Tibial artery (tissue), 4 donors: Measurements from ENCODE around the gene MON2.

Source experiments
- DNase-seq, 2 donors: peaks; one replicate each; pipeline ENCODE4 v3.0.0-alpha.2; 2019
- H3K27ac ChIP-seq, 2 donors: fragments of 200-600 bp; sonication (generic) in 1 of 2; 1 replicate in 1 of 2; 2 replicates in 1 of 2; pipeline ENCODE4 v1.5.1; 2018 to 2019; ENCODE audit warnings: mild to moderate bottlenecking in 1 of 2
- H3K27me3 ChIP-seq, 2 donors: fragments of 200-600 bp; sonication (generic) in 1 of 2; one replicate each; pipeline versions ENCODE4 v1.5.1 to v1.6.0; 2016 to 2019
- H3K36me3 ChIP-seq, 3 donors: fragments of 200-600 bp; sonication (generic) in 2 of 3; one replicate each; pipeline ENCODE4 v1.5.1; 2016 to 2019; ENCODE audit warnings: mild to moderate bottlenecking in 2 of 3
- H3K4me1 ChIP-seq, 4 donors: fragments of 200-600 bp; sonication (generic) in 2 of 4; 1 replicate in 3 of 4; 2 replicates in 1 of 4; pipeline ENCODE4 v1.5.1; 2016 to 2019
- H3K4me3 ChIP-seq, 2 donors: fragments of 200-600 bp; sonication (generic) in 1 of 2; 1 replicate in 1 of 2; 2 replicates in 1 of 2; pipeline ENCODE4 v1.5.1; 2018 to 2019; ENCODE audit warnings: mild to moderate bottlenecking in 2 of 2
- H3K9me3 ChIP-seq, 3 donors: fragments of 200-600 bp; sonication (generic) in 1 of 3; one replicate each; pipeline ENCODE4 v1.5.1; 2016 to 2019
- intact Hi-C: fragments of 100-400 bp; cut with DNase I; formaldehyde crosslinking; loops from one replicate; pipeline ENCODE4 v1.15.0; 2023; ENCODE audit warnings: low total_unique reads
- TF ChIP-seq, protein P1 (sequence below), 2 experiments: fragments of 200-600 bp in 1 of 2; fragments of 450-650 bp in 1 of 2; IDR thresholded peaks; one replicate each; pipeline ENCODE4 v1.5.1; 2017 to 2019; ENCODE audit warnings: antibody characterized with exemption in 2 of 2, mild to moderate bottlenecking in 1 of 2, moderate library complexity in 1 of 2

MON2 gene

DNA sequence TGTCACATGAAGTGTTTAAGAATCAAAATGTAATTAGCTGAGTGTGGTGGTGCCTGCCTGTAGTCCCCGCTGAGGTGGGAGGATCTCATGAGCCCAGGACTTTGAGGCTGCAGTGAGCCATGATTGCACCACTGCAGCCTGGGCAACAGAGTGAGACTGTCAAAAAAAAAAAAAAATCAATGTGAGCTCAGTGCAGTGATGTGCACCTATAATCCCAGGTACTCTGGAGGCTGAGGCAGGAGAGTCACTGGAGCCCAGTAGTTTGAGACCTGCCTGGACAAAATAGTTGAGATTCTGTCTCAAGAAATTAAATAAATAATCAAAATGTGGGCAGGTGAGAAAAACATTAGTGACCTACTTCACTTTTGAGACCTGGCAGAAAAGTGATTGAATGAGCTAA is 140.0 kb downstream of the MON2 start:
- Histone ChIP-seq H3K27ac (no peak overlapping the region), H3K4me3 (no peak overlapping the region), H3K4me1 (peaks cover 0 to 25% (median 6%) of the 10 kb centered on the region in 4 donors), H3K9me3 (no peaks in the 10 kb centered on the region), H3K27me3 (no peaks in the 10 kb centered on the region), H3K36me3 (no peaks in the 10 kb centered on the region)
- DNase-seq: no peak
- TF ChIP-seq, protein P1, sequence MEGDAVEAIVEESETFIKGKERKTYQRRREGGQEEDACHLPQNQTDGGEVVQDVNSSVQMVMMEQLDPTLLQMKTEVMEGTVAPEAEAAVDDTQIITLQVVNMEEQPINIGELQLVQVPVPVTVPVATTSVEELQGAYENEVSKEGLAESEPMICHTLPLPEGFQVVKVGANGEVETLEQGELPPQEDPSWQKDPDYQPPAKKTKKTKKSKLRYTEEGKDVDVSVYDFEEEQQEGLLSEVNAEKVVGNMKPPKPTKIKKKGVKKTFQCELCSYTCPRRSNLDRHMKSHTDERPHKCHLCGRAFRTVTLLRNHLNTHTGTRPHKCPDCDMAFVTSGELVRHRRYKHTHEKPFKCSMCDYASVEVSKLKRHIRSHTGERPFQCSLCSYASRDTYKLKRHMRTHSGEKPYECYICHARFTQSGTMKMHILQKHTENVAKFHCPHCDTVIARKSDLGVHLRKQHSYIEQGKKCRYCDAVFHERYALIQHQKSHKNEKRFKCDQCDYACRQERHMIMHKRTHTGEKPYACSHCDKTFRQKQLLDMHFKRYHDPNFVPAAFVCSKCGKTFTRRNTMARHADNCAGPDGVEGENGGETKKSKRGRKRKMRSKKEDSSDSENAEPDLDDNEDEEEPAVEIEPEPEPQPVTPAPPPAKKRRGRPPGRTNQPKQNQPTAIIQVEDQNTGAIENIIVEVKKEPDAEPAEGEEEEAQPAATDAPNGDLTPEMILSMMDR (IDR thresholded peaks at IDR 0.05): no peak
- intact Hi-C loops: no loop called here

DNA sequence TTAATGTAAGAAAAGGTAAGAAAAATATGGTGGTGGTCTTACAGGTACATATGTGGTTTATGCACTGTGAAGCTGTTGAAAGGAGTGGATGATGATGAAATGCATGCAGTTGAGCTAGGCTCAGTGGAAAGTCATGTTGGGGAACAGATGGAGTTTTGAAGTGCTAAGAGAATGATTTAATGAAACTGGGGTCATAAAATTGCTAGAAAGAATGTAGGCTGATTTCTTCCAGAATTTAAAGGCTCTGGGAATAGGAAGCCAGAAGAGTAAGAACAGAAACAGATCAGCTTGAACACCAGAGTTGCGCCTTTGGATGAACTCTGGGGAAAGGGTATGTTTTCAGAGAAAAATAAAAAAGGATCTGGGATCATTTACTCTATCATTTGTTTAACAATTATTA is 146.5 kb downstream of the MON2 start:
- H3K36me3 ChIP-seq: no peaks in the 10 kb centered on the region
- DNase-seq: no peak
- H3K27ac ChIP-seq: no peak overlapping the region
- TF ChIP-seq, protein P1 (IDR thresholded peaks at IDR 0.05): no peak
- H3K27me3 ChIP-seq: no peaks in the 10 kb centered on the region
- H3K4me3 ChIP-seq: no peak overlapping the region
- H3K4me1 ChIP-seq: peaks cover 0 to 8% (median 1%) of the 10 kb centered on the region in 4 donors
- intact Hi-C loops: no loop called here
- no peaks in the 10 kb centered on the region for H3K9me3 ChIP-seq

DNA sequence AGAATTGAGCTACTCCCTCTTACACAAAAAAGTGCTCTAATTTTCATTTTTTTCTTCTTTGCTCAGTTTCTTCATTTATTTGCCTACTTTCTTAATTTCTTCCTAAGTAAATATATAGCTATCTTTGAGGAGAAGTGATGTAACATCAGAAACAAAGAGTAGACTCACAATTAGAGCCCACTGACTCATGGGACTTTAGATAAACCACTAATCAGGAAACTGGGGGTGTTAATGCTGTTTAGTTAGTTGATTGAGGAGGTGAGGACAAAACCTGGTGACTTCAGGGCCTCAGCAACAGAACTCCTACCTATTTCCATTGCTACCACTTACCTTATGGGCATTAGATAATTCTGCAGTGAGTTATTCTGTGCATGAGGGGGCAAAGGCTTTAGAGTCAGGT is 151.7 kb downstream of the MON2 start:
- intact Hi-C loops: no loop called here
- DNase-seq: no peak
- H3K9me3 ChIP-seq: no peaks in the 10 kb centered on the region
- H3K27ac ChIP-seq: no peak overlapping the region
- H3K4me1 ChIP-seq: peaks cover 0 to 4% (median 0%) of the 10 kb centered on the region in 4 donors
- no peaks in the 10 kb centered on the region for H3K36me3 ChIP-seq
- TF ChIP-seq, protein P1 (IDR thresholded peaks at IDR 0.05): no peak
- H3K27me3 ChIP-seq: no peaks in the 10 kb centered on the region
- no peak overlapping the region for H3K4me3 ChIP-seq

DNA sequence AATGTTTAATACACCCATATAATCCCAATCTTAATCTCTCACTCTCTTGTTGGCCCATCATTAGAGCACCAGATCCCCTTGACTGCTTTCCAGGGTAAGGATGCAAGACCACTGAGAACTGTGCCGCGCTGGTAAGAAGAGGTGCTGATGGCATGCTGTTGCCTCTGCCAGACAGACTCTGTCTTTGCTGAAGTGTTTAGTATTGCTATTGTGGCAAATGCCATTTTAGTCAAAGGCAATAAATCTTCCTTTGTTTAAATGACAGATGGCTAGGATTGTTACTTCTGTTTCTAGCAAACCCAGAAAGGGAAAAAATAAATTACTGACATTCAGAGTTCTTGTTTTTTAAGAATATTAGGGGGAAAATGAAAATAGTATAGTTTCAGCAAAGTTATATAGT is 152.3 kb downstream of the MON2 start:
- H3K4me3 ChIP-seq: no peak overlapping the region
- H3K9me3 ChIP-seq: no peaks in the 10 kb centered on the region
- no peaks in the 10 kb centered on the region for H3K27me3 ChIP-seq
- TF ChIP-seq, protein P1 (IDR thresholded peaks at IDR 0.05): no peak
- no peaks in the 10 kb centered on the region for H3K36me3 ChIP-seq
- no peak overlapping the region for H3K27ac ChIP-seq
- no peak for DNase-seq
- peaks cover 0 to 4% (median 0%) of the 10 kb centered on the region in 4 donors for H3K4me1 ChIP-seq
- intact Hi-C loops: no loop called here

DNA sequence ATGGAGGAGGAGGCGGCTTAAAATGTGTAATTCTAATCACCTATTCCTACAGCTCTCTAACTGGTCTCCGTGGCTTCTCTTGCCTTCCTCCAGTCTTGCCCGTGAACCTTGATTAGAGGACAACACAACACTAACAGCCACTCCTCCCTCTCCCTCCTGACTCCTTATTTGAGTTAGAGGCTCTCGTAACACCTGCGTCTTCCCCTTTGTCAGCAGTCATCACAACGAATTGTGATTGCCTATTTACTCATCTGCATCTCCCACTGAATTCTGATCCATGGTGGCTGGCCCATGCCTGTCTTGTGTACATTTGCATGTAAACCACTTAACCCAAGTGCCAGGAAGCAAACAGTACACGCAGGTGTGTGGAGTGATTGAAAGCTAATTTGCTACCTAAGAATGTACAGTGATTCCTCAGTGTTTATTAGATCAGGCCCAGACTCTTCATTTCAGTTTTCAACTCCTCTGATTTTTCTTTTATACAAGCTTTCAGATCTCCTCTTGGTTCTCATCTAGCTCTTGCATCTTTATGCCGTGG is 154.5 kb downstream of the MON2 start:
- Histone ChIP-seq H3K9me3 (no peaks in the 10 kb centered on the region), H3K4me3 (no peak overlapping the region), H3K4me1 (peaks cover 0 to 4% (median 0%) of the 10 kb centered on the region in 4 donors), H3K27me3 (no peaks in the 10 kb centered on the region), H3K27ac (no peak overlapping the region), H3K36me3 (no peaks in the 10 kb centered on the region)
- intact Hi-C loops: no loop called here
- TF ChIP-seq, protein P1 (IDR thresholded peaks at IDR 0.05): no peak
- DNase-seq: no peak

DNA sequence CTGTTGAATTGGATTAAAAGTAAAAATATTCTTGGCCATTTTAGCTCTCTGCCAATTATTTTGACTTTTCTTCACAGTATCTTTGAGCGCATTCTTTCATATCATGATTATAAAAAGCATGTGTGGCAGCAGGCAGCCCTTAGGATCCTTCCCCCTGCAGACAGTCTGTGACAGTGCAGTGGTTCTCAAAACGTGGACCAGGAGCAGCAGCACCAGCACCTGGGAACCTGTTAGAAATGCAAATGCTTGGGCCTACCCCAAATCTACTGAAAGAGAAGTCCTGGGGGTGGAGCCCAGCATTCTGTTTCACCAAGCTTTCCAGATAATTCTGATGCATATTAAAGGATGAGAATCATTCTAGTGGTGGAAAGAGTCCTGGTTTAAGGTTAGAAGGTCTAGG is 155.6 kb downstream of the MON2 start:
- Histone ChIP-seq H3K27ac (no peak overlapping the region), H3K9me3 (no peaks in the 10 kb centered on the region), H3K36me3 (no peaks in the 10 kb centered on the region), H3K4me1 (peaks cover 0 to 4% (median 0%) of the 10 kb centered on the region in 4 donors), H3K4me3 (no peak overlapping the region), H3K27me3 (no peaks in the 10 kb centered on the region)
- intact Hi-C loops: loop anchor here (2.0 kb wide), 1 partner anchor 45 kb away; no protein-coding TSS in a partner anchor
- TF ChIP-seq, protein P1 (IDR thresholded peaks at IDR 0.05): no peak
- no peak for DNase-seq
